Fibroblast of lung (primary cell): ENCODE results near the gene DDX10.

Experiments
- CTCF ChIP-seq, 2 donors: IDR thresholded peaks in 1 of 2; conservative IDR thresholded peaks in 1 of 2; 1 replicate in 1 of 2; 2 replicates in 1 of 2; pipeline ENCODE4 v1.5.1; 2011 to 2012; ENCODE audit warnings: low read length in 2 of 2, control low read depth in 1 of 2, inconsistent platforms in 1 of 2, low read depth in 1 of 2, mild to moderate bottlenecking in 1 of 2
- EZH2 ChIP-seq: IDR thresholded peaks from 2 replicates; pipeline ENCODE4 v1.5.1; 2012; ENCODE audit warnings: low read length, control low read depth, mild to moderate bottlenecking; ENCODE audit errors: missing control alignments

DNA sequence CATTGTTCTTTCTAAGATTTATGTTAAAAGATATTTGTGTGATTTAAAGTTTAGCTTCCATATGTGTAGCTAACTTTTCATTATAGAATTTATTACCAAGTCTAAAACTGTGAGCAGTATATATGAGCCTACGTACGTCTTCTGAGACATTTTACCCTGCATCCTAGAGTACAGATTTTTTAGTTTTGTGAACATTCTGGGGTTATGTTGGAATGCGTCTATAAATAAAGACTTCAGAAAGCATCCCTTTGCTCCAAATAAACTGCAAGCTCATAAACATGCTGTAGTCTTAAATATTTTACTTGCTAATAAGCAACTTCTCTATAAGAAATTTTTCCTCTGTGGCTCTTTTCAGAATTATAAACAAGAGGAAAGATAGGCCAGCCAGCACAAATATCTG is 236.5 kb downstream of the DDX10 start:
- no peak for TF ChIP-seq CTCF (conservative IDR thresholded peaks at IDR 0.05 in 1 of 2, IDR thresholded peaks at IDR 0.05 in 1 of 2; ENCODE audit: low read depth in 1 of 2, low read length in 2 of 2)
- TF ChIP-seq EZH2: no peak
